HK-2 (cell line): ENCODE data around the gene TMPRSS11E.
"Not testable (repeated sequence)": the region's sequence is repeated elsewhere in the genome, so short reads cannot be mapped to it uniquely, and the experiment has no call there.

Source experiments
- DNase-seq: peaks from one replicate; pipeline ENCODE4 v3.0.0-alpha.2; 2018; ENCODE audit not compliant: unreplicated experiment

TMPRSS11E gene

DNA sequence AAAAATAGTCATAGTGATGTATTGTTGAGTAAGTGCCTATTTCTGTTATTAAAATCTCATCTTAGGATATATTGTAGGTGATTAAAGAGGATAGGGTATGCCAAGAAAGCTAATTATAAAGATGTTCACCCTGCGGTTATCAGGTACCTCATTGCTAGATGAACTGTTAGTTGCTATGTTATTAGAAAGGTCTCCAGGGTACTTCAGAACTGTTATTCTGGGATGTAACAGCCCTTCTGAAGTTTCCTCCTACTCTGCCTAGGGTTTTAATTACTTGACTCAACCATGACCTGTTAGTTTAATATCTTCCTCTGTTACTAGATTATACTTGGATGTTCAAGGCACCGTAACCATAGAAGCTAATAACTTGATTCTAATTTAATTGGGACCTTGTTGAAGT is 15.4 kb downstream of the TMPRSS11E start:
- DNase-seq: no peak

DNA sequence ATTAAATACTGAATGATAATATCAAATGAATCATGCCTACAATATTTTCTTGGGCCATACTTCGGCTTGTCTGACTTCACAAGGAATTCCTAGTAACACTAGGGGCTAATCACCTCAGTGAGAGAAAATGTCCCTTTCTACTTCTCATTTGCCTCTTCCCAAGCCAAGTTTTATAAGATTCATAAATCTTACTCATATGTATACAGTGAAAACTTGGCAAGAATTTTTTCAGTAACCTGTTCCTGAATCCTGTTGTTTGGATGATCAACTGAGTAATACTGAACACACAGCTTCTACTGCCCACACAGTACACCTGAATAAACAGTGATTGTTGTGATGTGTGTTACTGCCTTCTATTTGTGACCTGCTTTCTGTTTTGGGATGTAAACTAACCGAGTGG is 16.5 kb downstream of the TMPRSS11E start:
- no peak for DNase-seq

DNA sequence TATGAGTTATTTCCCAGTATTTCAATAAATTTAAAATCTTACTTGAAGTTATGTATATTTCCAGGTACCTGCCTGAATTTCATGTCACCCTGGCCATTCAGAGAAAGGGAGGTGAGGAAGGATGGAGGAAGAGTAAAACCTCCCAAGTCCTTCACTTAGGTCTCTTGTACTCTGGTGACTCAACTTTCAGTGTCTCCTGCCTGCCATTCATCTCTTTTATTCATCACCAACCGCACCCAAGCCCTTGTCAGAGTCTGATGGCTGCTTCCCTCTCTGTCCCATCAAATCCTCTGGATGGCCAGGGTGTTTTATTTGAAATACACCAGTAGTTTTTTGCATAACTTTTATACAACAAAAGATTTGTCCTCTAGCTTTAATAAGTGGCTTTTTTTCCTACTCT is 17.8 kb downstream of the TMPRSS11E start:
- no peak for DNase-seq

DNA sequence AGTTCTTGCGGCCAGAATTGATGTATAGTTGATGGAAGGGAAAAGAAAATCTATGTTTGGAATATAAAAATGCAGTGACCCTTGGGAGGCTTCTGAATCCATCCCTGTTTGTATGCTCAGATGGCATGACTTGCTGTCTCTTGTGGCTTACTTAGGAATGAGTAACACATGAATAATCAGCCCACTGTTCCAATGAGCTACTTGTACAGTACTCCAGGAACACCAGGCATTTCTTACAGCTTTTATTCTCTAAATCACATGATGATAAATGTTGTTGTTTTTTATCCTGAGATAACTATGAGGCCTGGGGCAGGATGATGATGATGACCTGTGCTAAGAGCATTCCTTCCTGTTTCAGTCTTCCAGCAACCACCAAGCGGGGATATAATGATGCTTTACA is 18.9 kb downstream of the TMPRSS11E start:
- DNase-seq: peak; percentile 8

DNA sequence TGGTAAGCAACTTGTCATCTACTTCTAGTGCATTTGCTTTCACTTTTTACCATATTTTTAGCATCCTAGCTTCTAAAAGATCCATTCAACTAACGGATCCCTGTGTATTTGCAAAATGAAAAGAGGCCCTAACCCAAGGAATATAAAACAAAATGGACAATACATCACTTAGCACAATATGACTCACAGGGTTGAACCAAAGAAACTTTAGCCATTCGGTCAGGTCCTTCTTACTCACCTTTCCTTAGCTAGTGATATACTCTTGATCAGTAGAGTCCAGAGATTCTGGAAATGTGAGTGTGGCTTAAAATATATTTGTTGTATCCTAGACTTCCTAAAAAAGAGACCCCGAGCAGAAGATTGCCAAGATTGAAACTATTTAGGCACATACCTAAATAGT is 19.5 kb downstream of the TMPRSS11E start:
- no peak for DNase-seq

DNA sequence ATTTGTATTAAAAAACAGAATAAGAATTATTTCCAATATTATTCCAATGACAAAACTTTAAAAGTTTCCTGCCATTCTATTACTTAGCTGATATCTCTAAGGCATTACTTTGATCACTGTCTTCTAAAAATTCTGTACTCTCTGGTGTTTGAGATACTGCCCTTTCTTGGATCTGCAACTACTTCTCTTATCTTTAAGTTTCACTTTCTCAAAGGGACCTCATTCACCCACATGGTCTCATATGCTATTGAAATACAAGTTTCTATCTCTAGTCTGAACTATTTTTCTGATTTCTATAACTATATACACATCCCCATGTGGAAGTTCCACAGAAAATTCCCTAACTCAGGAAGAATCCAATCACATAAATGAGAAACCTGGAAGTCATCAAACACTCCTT is 22.2 kb downstream of the TMPRSS11E start:
- DNase-seq: no peak

DNA sequence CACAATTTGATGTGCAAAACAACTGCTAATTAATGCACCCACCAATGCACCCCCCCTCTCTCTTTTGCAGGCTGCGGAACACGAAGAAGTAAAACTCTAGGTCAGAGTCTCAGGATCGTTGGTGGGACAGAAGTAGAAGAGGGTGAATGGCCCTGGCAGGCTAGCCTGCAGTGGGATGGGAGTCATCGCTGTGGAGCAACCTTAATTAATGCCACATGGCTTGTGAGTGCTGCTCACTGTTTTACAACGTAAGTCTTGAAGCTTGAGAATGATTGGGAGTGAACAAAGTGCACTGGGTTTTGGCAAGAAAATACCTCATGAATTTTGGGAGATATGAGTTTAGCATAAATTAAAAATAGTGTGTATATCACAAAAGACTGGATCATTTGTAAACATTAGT is 28.9 kb downstream of the TMPRSS11E start:
- DNase-seq: no peak

DNA sequence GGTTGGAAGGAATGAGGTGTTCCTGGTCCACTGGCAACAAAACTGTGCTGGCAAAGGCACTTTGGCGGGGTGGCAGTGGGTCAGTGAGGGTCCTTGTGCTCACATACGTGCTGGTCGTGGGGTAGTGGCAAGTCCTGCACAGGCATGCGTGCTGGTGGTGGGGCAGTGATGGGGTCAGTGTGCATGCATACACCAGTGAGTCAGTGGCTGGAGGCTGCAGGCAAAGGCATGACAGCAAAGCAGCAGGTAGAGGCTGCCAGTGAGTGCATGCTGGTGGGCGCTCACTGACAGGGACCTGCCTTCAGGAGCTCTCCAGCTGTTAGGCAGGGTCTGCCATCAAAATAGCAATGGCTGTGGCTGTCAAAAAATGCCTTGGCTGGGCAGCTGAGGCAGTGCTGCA is 42.1 kb downstream of the TMPRSS11E start:
- DNase-seq: no peak

DNA sequence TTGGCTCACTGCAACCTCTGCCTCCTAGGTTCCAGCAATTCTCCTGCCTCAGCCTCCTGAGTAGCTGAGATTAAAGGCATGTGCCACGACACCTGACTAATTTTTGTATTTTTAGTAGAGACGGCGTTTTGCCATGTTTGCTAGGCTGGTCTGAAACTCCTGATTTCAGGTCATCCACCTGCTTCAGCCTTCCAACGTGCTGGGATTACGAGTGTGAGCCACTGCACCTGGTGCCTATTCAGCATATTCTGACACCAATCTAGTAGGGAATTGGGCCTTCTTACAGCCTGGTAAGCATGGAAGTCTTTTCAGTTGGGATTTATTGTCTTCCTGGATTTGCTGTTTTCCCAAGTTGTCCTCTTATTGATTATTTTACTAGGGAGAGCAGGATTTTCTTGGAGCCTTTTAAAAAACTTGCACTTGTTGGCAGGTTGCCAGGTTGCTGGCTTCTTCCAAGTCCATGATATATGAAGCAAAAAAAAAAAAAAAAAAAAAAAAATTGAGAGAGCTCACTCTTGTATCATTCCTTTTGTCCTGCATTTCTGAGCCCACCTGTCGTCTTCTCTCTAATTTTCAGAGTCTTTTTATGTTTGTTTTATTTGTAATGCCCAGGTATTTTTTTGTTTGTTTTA is 43.7 kb downstream of the TMPRSS11E start:
- no peak for DNase-seq

DNA sequence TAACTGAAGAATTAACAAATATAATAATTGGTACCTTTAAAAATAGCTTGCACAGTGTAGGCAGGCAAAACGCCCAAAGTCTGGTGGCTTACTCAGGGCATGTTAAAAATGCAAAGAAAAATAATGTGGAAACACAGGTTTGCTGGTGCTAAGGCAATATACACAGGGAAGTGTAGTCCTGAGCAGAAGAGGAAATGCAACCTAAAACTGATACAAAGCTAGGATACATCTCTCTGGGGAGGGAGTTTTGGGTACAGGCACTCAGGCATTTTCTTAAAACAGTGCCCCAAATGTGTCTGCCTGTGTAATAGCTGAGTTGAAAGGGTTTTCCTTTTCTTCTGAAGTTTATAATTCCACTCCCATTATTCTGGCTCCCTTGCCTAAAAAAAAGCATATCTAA is 47.4 kb downstream of the TMPRSS11E start:
- no peak for DNase-seq

DNA sequence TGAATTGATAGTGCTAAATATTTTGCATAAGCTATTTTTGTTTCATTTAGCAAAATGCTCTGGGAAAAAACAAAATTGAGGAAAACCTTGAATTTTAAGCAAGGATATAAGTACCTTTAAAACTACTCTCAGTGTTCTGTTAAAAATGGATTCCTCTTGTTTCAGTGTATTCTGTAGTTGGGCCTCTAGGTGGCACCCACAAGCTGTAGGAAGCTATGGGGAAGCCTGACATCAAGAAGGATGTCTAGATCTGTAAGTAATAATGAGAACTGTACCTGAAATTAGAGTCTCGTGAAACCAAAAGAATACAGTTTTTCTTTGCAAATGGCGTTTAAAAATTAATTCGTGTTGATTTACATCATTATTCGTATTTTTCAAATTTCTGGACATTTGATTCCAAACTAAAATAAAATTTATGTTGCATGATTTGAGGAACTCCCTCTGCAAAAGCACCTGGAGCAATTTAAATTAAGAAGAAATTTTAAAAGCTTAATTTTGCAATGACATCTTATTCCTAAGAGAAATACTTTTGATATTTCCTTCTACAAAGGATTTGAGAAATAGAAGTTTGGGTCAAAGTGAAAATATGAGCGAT is 51.2 kb downstream of the TMPRSS11E start:
- DNase-seq: peak; percentile 58

DNA sequence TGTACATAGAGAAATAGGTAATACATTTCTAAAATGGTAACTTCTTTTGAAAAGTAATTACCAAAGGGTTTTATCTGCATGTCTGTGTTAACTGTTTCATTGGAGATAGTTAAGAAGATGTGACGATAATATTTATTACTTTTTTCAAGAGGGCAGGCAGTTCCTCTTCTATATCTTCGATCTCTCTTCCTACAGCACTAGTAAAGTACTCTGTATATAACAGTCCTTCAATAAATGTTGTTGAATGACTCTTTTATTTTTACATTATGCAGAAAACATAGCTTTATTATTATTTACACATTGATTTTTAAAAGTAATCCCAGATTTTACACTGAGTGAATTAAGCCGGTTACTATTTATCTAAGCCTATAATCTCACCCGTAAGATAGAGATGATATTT is 51.8 kb downstream of the TMPRSS11E start:
- no peak for DNase-seq

DNA sequence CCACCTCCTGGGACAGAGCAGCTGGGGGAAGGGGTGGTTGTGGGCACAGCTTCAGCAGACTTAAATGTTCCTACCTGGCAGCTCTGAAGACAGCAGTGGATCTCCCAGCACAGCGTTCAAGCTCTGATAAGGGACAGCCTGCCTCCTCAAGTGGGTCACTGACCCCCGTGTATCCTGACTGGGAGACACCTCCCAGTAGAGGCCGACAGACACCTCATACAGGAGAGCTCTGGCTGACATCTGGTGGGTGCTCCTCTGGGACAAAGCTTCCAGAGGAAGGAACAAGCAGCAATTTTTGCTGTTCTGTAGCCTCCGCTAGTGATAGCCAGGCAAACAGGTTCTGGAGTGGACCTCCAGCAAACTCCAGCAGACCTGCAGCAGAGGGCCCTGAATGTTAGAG is 56.2 kb downstream of the TMPRSS11E start:
- not testable (repeated sequence) for DNase-seq

DNA sequence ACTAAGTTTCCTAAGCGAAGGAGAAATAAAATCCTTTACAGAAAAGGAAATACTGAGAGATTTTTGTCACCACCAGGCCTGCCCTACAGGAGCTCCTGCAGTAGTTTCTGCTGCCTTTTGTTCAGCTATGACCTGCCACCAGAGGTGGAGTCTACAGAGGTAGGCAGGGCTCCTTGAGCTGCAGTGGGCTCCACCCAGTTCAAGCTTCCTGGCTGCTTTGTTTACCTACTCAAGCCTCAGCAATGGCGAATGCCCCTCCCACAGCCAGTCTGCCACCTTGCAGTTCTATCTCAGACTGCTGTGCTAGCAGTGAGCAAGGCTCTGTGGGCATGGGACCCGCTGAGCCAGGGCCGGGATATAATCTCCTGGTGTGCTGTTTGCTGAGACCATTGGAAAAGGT is 57.6 kb downstream of the TMPRSS11E start:
- not testable (repeated sequence) for DNase-seq

DNA sequence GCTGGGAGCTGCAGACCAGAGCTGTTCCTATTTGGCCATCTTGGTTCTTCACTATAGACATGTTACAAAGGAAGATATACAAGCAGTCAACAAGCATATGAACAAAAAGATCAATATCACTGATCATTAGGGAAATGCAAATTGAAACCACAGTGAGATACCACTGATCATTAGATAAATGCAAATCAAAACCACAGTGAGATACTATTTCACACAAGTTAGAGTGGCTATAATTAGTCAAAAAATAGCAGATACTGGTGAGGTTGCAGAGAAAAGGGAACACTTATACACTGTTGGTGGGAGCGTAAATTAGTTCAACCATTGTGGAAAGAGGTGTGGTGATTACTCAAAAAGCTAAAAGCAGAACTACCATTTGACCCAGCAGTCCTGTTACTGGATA is 58.2 kb downstream of the TMPRSS11E start:
- not testable (repeated sequence) for DNase-seq

DNA sequence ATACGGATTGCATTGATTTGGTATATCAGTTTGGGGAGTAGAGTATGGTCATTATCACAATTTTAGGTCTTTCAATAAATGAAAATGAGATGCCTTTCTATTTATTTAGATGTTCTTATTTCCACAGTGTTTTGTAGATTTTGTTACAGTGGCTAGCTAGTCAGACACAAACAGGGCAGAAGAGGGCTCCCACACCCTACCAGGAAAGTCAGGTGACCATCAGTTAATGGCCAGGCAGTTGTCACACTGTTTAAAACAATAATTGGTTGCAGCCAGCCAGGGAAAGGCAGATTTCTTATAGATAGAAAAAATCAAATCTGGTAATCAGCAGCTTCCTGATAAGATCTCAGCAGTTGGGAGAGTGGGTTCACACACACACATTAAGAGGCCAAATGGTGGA is 71.6 kb downstream of the TMPRSS11E start:
- DNase-seq: no peak

DNA sequence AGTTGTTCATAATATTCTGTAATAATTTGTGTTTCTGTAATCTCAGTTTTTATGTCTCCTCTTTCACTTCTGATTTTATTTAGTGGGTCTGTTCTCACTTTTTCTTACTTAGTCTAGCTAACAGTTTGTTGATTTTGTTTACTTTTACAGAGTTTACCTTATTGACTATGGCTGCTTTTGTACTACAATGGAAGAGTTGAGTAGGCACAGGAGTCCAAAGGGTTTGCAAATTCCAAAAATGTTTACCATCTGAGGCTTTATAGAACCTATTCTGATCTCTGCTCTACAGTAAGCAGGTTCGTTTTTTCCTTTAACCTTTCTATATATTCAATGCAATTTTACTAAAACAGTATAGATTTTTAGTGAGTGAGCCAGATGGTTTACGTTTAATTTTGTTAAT is 73.7 kb downstream of the TMPRSS11E start:
- DNase-seq: no peak

DNA sequence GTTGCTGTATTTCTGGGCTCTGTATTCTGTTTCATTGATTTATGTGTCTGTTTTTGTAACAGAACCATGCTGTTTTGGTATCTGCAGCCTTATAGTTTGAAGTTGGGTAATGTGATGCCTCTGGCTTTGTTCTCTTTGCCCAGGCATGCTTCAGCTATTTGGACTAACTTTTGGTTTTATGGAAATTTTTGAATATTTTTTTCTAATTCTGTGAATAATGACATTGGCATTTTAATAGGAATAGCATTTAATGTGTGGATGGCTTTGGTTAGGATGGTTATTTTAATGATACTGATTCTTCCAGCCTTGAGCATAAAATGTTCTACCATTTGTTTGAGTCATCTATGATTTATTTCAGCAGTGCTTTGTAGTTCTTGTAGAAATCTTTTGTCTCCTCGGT is 75.0 kb downstream of the TMPRSS11E start:
- not testable (repeated sequence) for DNase-seq

DNA sequence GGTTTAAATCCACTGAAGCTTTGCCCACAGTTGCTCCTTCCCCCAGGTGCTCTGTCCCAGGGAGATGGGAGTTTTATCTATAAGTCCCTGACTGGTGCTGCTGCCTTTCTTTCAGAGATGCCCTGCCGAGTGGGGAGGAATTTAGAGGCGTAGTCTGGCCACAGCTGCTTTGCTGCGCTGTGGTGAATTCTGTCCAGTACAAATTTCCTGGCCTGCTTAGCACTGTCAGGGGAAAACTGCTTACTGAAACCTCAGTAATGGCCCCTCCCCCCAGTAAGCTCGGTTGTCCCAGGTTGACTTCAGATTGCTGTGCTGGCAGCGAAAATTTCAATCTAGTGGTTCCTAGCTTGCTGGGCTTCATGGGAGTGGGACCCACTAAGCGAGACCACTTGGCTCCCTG is 88.7 kb downstream of the TMPRSS11E start:
- no peak for DNase-seq

DNA sequence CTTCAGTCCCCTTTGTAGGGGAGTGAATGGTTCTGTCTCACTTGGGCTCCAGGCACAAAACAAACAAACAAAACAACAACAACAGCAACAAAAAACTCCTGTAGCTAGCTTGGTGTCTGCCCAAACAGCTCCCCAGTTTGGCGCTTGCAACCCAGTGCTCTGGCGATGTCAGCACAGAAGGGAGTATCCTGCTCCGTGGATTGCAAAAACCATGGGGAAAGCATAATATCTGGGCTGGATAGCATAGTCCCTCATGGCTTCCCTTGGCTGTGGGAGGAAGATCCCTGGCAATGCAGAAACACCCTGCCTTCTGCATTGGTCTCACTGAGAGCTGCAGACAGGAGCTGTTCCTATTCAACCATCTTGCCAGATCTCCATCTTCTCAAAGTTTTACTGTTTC is 89.1 kb downstream of the TMPRSS11E start:
- DNase-seq: no peak

DNA sequence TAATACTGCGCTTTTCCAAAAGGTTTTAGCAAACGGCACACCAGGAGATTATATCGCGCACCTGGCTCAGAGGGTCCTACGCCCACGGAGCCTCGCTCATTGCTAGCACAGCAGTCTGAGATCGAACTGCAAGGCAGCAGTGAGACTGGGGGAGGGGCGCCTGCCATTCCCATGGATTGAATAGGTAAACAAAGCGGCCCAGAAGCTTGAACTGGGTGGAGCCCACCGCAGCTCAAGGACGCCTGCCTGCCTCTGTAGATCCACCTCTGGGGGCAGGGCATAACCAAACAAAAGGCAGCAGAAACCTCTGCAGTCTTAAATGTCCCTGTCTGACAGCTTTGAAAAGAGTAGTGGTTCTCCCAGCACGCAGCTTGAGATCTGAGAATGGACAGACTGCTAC is 95.5 kb downstream of the TMPRSS11E start:
- DNase-seq: not testable (repeated sequence)
